Measurements from ENCODE around the gene KANSL2. TPM values are rescaled to one million over a fixed set of nuclear protein-coding genes. Genes with fewer than 3 reads are reported as not detected.
"Not testable (repeated sequence)": the region's sequence is repeated elsewhere in the genome, so short reads cannot be mapped to it uniquely, and the experiment has no call there.

Gene KANSL2, protein sequence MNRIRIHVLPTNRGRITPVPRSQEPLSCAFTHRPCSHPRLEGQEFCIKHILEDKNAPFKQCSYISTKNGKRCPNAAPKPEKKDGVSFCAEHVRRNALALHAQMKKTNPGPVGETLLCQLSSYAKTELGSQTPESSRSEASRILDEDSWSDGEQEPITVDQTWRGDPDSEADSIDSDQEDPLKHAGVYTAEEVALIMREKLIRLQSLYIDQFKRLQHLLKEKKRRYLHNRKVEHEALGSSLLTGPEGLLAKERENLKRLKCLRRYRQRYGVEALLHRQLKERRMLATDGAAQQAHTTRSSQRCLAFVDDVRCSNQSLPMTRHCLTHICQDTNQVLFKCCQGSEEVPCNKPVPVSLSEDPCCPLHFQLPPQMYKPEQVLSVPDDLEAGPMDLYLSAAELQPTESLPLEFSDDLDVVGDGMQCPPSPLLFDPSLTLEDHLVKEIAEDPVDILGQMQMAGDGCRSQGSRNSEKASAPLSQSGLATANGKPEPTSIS
- total RNA-seq (2022) (59.7 and 67.2 TPM in 2 replicates), Bru-seq, nascent RNA (percentile 95 among the genes with signal in this experiment), BruChase-seq, experiment 1, labeled RNA remaining after a 2-hour chase (percentile 90 among the genes with signal in this experiment), BruChase-seq, experiment 2, labeled RNA remaining after a 6-hour chase (percentile 84 among the genes with signal in this experiment)
- long read RNA-seq, partial matches to known transcripts = 3 of 117 reads
- long read RNA-seq, other reads (novel, unspliced or antisense) = 113 of 117 reads

GRCh38 chr12:48681710-48682532 lies at the start of gene KANSL2:
TSS of gene KANSL2 (minus strand) at chr12:48682238. CDS start at chr12:48681632, 606 bp downstream.
- POLR2A ChIA-PET = interaction anchor here (0.5 to 1.5 kb wide), 6 partner anchors 8 to 395 kb away, joined by 3 to 15 read pairs (median 4); partner anchors contain the start of gene ADCY6
- intact Hi-C loops (cut with micrococcal nuclease; ENCODE audit: unreplicated experiment) = loop anchor here (1.0 kb wide), 1 partner anchor 34 kb away; the partner anchor contains the start of gene CCNT1

GRCh38 chr12:48728807-48729206 lies 46.8 kb upstream of the KANSL2 start:
- TF ChIP-seq, protein P1, sequence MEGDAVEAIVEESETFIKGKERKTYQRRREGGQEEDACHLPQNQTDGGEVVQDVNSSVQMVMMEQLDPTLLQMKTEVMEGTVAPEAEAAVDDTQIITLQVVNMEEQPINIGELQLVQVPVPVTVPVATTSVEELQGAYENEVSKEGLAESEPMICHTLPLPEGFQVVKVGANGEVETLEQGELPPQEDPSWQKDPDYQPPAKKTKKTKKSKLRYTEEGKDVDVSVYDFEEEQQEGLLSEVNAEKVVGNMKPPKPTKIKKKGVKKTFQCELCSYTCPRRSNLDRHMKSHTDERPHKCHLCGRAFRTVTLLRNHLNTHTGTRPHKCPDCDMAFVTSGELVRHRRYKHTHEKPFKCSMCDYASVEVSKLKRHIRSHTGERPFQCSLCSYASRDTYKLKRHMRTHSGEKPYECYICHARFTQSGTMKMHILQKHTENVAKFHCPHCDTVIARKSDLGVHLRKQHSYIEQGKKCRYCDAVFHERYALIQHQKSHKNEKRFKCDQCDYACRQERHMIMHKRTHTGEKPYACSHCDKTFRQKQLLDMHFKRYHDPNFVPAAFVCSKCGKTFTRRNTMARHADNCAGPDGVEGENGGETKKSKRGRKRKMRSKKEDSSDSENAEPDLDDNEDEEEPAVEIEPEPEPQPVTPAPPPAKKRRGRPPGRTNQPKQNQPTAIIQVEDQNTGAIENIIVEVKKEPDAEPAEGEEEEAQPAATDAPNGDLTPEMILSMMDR (IDR thresholded peaks at IDR 0.05; ENCODE audit: insufficient read depth in 1 of 2, low read depth in 1 of 2, low read length in 1 of 2, severe bottlenecking in 1 of 2, unreplicated experiment in 1 of 2) = no peak
- no peak overlapping the region for H3K4me3 ChIP-seq (ENCODE audit: low read depth, low read length)
- H3K27me3 ChIP-seq (replicated peaks; ENCODE audit: control insufficient read depth, insufficient read depth, low read length) = no peaks in the 10 kb centered on the region
- Mint-ChIP-seq H3K36me3 (ENCODE audit: insufficient read depth, unreplicated experiment) (no peaks in the 10 kb centered on the region), H3K27ac (ENCODE audit: unreplicated experiment) (no peak overlapping the region), H3K4me3 (ENCODE audit: unreplicated experiment) (no peak overlapping the region), H3K9me3 (ENCODE audit: unreplicated experiment) (no peaks in the 10 kb centered on the region), H3K27me3 (ENCODE audit: insufficient read depth, unreplicated experiment) (no peaks in the 10 kb centered on the region), H3K4me1 (ENCODE audit: low read depth, unreplicated experiment) (no peaks in the 10 kb centered on the region)
- no peaks in the 10 kb centered on the region for H3K36me3 ChIP-seq (ENCODE audit: control insufficient read depth, insufficient read depth, low read length)
- CTCF ChIA-PET = no interaction called here
- H3K4me1 ChIP-seq = peaks cover 6% of the 10 kb centered on the region
- intact Hi-C loops (cut with micrococcal nuclease; ENCODE audit: unreplicated experiment) = no loop called here
- H3K9me3 ChIP-seq = 0 out of 2 replicates have a peak, but pooled peaks cover 3% of the 10 kb centered on the region
- POLR2A ChIA-PET = no interaction called here
- BruUV-seq (replicated peaks) = no TSS peak
- no peak for DNase-seq

More at GRCh38 chr12:48681710-48682532, at the start of gene KANSL2:
- peaks cover 24% of the 10 kb centered on the region; the same call in 1 of the 2 replicates for H3K4me1 ChIP-seq
- Mint-ChIP-seq H3K36me3 (ENCODE audit: insufficient read depth, unreplicated experiment) (peaks cover 66% of the 10 kb centered on the region), H3K27me3 (ENCODE audit: insufficient read depth, unreplicated experiment) (no peaks in the 10 kb centered on the region), H3K4me1 (ENCODE audit: low read depth, unreplicated experiment) (peaks cover 14% of the 10 kb centered on the region), H3K9me3 (ENCODE audit: unreplicated experiment) (no peaks in the 10 kb centered on the region), H3K27ac (ENCODE audit: unreplicated experiment) (peak within 1 kb of the TSS; percentile 93), H3K4me3 (ENCODE audit: unreplicated experiment) (peak within 1 kb of the TSS; percentile 92)
- H3K36me3 ChIP-seq (ENCODE audit: control insufficient read depth, insufficient read depth, low read length) = peaks cover 3% of the 10 kb centered on the region
- BruUV-seq (replicated peaks) = no TSS peak
- peak within 1 kb of the TSS; percentile 83 for H3K4me3 ChIP-seq (ENCODE audit: low read depth, low read length)
- CTCF ChIA-PET = interaction anchor here (0.7 to 1.8 kb wide), 4 partner anchors 9 to 385 kb away, joined by 3 to 7 read pairs (median 4); no protein-coding TSS in a partner anchor
- peak; percentile 99 for DNase-seq
- TF ChIP-seq, protein P1 (IDR thresholded peaks at IDR 0.05; ENCODE audit: insufficient read depth in 1 of 2, low read depth in 1 of 2, low read length in 1 of 2, severe bottlenecking in 1 of 2, unreplicated experiment in 1 of 2) = no peak
- H3K9me3 ChIP-seq = no peaks in the 10 kb centered on the region
- H3K27me3 ChIP-seq (replicated peaks; ENCODE audit: control insufficient read depth, insufficient read depth, low read length) = no peaks in the 10 kb centered on the region

DNA sequence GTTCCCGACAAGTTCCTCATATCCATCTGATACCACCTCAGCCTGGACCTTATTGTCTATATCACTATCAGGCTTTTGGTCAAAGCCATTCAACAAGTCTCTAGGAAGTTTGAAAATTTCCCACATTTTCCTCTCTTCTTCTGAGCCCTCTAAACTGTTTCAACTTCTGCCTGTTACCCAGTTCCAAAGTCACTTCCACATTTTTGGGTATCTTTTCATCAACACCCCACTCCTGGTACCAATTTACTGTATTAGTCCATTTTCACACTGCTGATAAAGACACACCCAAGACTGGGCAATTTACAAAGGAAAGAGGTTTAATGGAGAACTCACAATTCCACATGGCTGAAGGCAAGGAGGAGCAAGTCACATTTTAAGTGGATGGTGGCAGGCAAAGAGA lies 38.7 kb upstream of the KANSL2 start:
- CTCF ChIA-PET; H3K27me3 Mint-ChIP-seq (ENCODE audit: insufficient read depth, unreplicated experiment); H3K4me1 Mint-ChIP-seq (ENCODE audit: low read depth, unreplicated experiment); H3K4me1 ChIP-seq; H3K4me3 ChIP-seq (ENCODE audit: low read depth, low read length); H3K27ac Mint-ChIP-seq (ENCODE audit: unreplicated experiment); intact Hi-C loops (cut with micrococcal nuclease; ENCODE audit: unreplicated experiment); H3K27me3 ChIP-seq (replicated peaks; ENCODE audit: control insufficient read depth, insufficient read depth, low read length); H3K4me3 Mint-ChIP-seq (ENCODE audit: unreplicated experiment); DNase-seq; BruUV-seq (replicated peaks); POLR2A ChIA-PET; H3K36me3 ChIP-seq (ENCODE audit: control insufficient read depth, insufficient read depth, low read length): not testable (repeated sequence)
- 0 out of 2 replicates have a peak, but pooled peaks cover 12% of the 10 kb centered on the region for H3K9me3 ChIP-seq
- Mint-ChIP-seq H3K9me3 (ENCODE audit: unreplicated experiment) (peaks cover 23% of the 10 kb centered on the region), H3K36me3 (ENCODE audit: insufficient read depth, unreplicated experiment) (peaks cover 16% of the 10 kb centered on the region)

- H3K36me3 ChIP-seq (ENCODE audit: control insufficient read depth, insufficient read depth, low read length); POLR2A ChIA-PET; BruUV-seq (replicated peaks); H3K4me3 Mint-ChIP-seq (ENCODE audit: unreplicated experiment); CTCF ChIA-PET; H3K27me3 Mint-ChIP-seq (ENCODE audit: insufficient read depth, unreplicated experiment); H3K4me1 Mint-ChIP-seq (ENCODE audit: low read depth, unreplicated experiment); H3K27ac Mint-ChIP-seq (ENCODE audit: unreplicated experiment); H3K4me3 ChIP-seq (ENCODE audit: low read depth, low read length); H3K27me3 ChIP-seq (replicated peaks; ENCODE audit: control insufficient read depth, insufficient read depth, low read length); DNase-seq; H3K4me1 ChIP-seq; intact Hi-C loops (cut with micrococcal nuclease; ENCODE audit: unreplicated experiment): not testable (repeated sequence)
- Mint-ChIP-seq H3K36me3 (ENCODE audit: insufficient read depth, unreplicated experiment) (peaks cover 17% of the 10 kb centered on the region), H3K9me3 (ENCODE audit: unreplicated experiment) (peaks cover 23% of the 10 kb centered on the region)
- H3K9me3 ChIP-seq = 0 out of 2 replicates have a peak, but pooled peaks cover 12% of the 10 kb centered on the region
Measured at GRCh38 chr12:48720171-48720570, 38.1 kb upstream of the KANSL2 start.
